Nephron progenitor cell (in vitro differentiated cells): ENCODE data around the gene PTGDS.

Experiments
- DNase-seq: peaks from one replicate; pipeline ENCODE4 v3.0.0; 2021
- H3K27ac Mint-ChIP-seq: 2 replicates; pipeline ENCODE4 v1.8.0; 2021; ENCODE audit warnings: mild to moderate bottlenecking, moderate library complexity, mixed read lengths
- H3K27me3 Mint-ChIP-seq: 2 replicates; pipeline ENCODE4 v1.8.0; 2021; ENCODE audit warnings: mild to moderate bottlenecking, low read depth, mixed read lengths; ENCODE audit not compliant: poor library complexity
- H3K36me3 Mint-ChIP-seq: 2 replicates; pipeline ENCODE4 v1.8.0; 2021; ENCODE audit warnings: low read depth, mixed read lengths
- H3K4me1 Mint-ChIP-seq: 2 replicates; pipeline ENCODE4 v1.8.0; 2021; ENCODE audit warnings: mixed read lengths
- H3K4me3 Mint-ChIP-seq: 2 replicates; pipeline ENCODE4 v1.8.0; 2021; ENCODE audit warnings: mild to moderate bottlenecking, moderate library complexity, mixed read lengths
- H3K9me3 Mint-ChIP-seq: 2 replicates; pipeline ENCODE4 v1.8.0; 2021; ENCODE audit warnings: mild to moderate bottlenecking, moderate library complexity, mixed read lengths
- TF ChIP-seq, protein P1 (sequence below): fragments of 200-600 bp; sonication (generic); IDR thresholded peaks from 2 replicates; pipeline ENCODE4 v1.5.0; 2021; ENCODE audit warnings: antibody characterized with exemption

The PTGDS gene

GRCh38 chr9:136982232-136983051 is 5.1 kb downstream of the PTGDS start, which contains the start of gene LCNL1:
TSS of gene LCNL1 (plus strand) at chr9:136982993. CDS start at chr9:136983587, 594 bp downstream.
- H3K27me3 Mint-ChIP-seq = peaks cover 21% of the 10 kb centered on the region
- H3K4me1 Mint-ChIP-seq = peaks cover 15% of the 10 kb centered on the region
- H3K27ac Mint-ChIP-seq = no peak within 1 kb of the TSS
- no peak for DNase-seq
- H3K9me3 Mint-ChIP-seq = no peaks in the 10 kb centered on the region
- H3K36me3 Mint-ChIP-seq = no peaks in the 10 kb centered on the region
- TF ChIP-seq, protein P1, sequence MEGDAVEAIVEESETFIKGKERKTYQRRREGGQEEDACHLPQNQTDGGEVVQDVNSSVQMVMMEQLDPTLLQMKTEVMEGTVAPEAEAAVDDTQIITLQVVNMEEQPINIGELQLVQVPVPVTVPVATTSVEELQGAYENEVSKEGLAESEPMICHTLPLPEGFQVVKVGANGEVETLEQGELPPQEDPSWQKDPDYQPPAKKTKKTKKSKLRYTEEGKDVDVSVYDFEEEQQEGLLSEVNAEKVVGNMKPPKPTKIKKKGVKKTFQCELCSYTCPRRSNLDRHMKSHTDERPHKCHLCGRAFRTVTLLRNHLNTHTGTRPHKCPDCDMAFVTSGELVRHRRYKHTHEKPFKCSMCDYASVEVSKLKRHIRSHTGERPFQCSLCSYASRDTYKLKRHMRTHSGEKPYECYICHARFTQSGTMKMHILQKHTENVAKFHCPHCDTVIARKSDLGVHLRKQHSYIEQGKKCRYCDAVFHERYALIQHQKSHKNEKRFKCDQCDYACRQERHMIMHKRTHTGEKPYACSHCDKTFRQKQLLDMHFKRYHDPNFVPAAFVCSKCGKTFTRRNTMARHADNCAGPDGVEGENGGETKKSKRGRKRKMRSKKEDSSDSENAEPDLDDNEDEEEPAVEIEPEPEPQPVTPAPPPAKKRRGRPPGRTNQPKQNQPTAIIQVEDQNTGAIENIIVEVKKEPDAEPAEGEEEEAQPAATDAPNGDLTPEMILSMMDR = no peak
- H3K4me3 Mint-ChIP-seq = no peak within 1 kb of the TSS

- Mint-ChIP-seq H3K36me3 (no peaks in the 10 kb centered on the region), H3K4me1 (peaks cover 20% of the 10 kb centered on the region), H3K9me3 (no peaks in the 10 kb centered on the region), H3K4me3 (no peak overlapping the region), H3K27ac (no peak overlapping the region), H3K27me3 (peaks cover 23% of the 10 kb centered on the region)
- DNase-seq = no peak
- TF ChIP-seq, protein P1 = no peak
Observed at GRCh38 chr9:136983167-136983566, 5.9 kb downstream of the PTGDS start.

GRCh38 chr9:136983656-136984314 is 6.5 kb downstream of the PTGDS start:
- H3K4me3 Mint-ChIP-seq = peak overlapping the region; percentile 0
- peaks cover 27% of the 10 kb centered on the region for H3K27me3 Mint-ChIP-seq
- no peak overlapping the region for H3K27ac Mint-ChIP-seq
- TF ChIP-seq, protein P1 = no peak
- peaks cover 24% of the 10 kb centered on the region for H3K4me1 Mint-ChIP-seq
- no peaks in the 10 kb centered on the region for H3K36me3 Mint-ChIP-seq
- DNase-seq = no peak
- no peaks in the 10 kb centered on the region for H3K9me3 Mint-ChIP-seq

DNA sequence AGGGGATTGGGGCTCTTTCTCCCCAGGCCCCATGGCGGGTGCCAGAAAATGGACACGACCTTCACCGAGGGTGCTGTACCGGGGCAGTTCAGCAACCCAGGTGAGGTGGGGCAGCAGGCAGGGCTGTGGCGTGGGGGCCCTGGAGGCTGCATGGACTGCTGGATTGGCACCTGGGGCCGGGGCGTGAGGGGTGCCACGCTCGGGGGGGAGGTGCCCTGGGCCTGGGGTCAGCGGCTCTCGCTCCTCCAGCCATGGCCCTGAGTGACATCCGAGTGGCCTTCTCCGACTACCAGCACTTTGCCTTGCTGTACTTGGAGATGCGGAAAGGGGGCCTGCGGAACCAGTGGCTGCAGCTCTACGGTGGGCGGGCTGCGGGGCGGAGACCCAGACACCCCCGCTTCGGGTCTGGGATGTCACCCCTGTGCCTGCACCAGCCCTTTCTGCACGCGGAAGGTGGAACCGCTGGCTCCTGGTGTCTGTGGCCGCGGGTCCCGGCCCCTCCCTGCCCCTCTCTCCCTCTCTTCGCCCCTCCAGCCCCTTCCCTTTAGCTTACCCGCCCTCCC is 7.2 kb downstream of the PTGDS start:
- H3K27me3 Mint-ChIP-seq = peaks cover 29% of the 10 kb centered on the region
- H3K4me3 Mint-ChIP-seq = no peak overlapping the region
- no peak for DNase-seq

GRCh38 chr9:136985027-136985602 is 7.8 kb downstream of the PTGDS start:
- no peak for DNase-seq
- H3K4me3 Mint-ChIP-seq = no peak overlapping the region
- TF ChIP-seq, protein P1 = no peak
- H3K27ac Mint-ChIP-seq = no peak overlapping the region
- H3K4me1 Mint-ChIP-seq = peaks cover 35% of the 10 kb centered on the region
- H3K36me3 Mint-ChIP-seq = no peaks in the 10 kb centered on the region
- H3K27me3 Mint-ChIP-seq = peaks cover 33% of the 10 kb centered on the region
- H3K9me3 Mint-ChIP-seq = peaks cover 2% of the 10 kb centered on the region

More for the DNA sequence above, 7.2 kb downstream of the PTGDS start:
- Mint-ChIP-seq H3K36me3 (no peaks in the 10 kb centered on the region), H3K27ac (no peak overlapping the region), H3K9me3 (no peaks in the 10 kb centered on the region), H3K4me1 (peaks cover 32% of the 10 kb centered on the region)
- TF ChIP-seq, protein P1 = no peak
